K562 (cell line): Measurements from ENCODE around the gene BAD. TPM values are rescaled to one million over a fixed set of nuclear protein-coding genes. Genes with fewer than 3 reads are reported as not detected.

Experiments used
- ARHGAP35 ChIP-seq: fragments of 450-650 bp; IDR thresholded peaks from 2 replicates; pipeline ENCODE4 v1.6.1; 2018; ENCODE audit not compliant: partially characterized antibody
- CBX2 ChIP-seq: fragments of 200-600 bp; sonication (generic); IDR thresholded peaks from one replicate; pipeline ENCODE4 v1.6.1; 2012; ENCODE audit warnings: mild to moderate bottlenecking, low read length, inconsistent platforms; ENCODE audit not compliant: insufficient read depth, poor library complexity, severe bottlenecking
- CHD1 ChIP-seq: fragments of 200-600 bp; sonication (generic); IDR thresholded peaks from one replicate; pipeline ENCODE4 v1.6.1; 2012; ENCODE audit warnings: mild to moderate bottlenecking, moderate library complexity, low read length, inconsistent platforms
- DEAF1 ChIP-seq: fragments of 450-650 bp; formaldehyde crosslinking; IDR thresholded peaks from 2 replicates; pipeline ENCODE4 v1.4.0; 2020; ENCODE audit warnings: mild to moderate bottlenecking, moderate library complexity
- EWSR1 ChIP-seq: fragments of 450-650 bp; IDR thresholded peaks from 2 replicates; pipeline ENCODE4 v1.6.1; 2018; ENCODE audit warnings: borderline replicate concordance, mild to moderate bottlenecking, low read depth, moderate library complexity; ENCODE audit not compliant: partially characterized antibody
- FIP1L1 ChIP-seq: fragments of 200-400 bp; formaldehyde crosslinking; IDR thresholded peaks from 2 replicates; pipeline ENCODE4 v1.6.1; 2018; ENCODE audit warnings: mild to moderate bottlenecking, low read depth, low read length; ENCODE audit not compliant: poor library complexity, severe bottlenecking
- GABPA ChIP-seq: fragments of 200-800 bp; sonication (Bioruptor generic); conservative IDR thresholded peaks from 2 replicates; pipeline ENCODE4 v1.6.1; 2016; ENCODE audit warnings: low read depth, missing genetic modification characterization, missing compliant biosample characterization
- GTF2B ChIP-seq: IDR thresholded peaks from 2 replicates; pipeline ENCODE4 v1.6.1; 2011; ENCODE audit not compliant: insufficient read length; ENCODE audit errors: extremely low read depth
- HDAC3 ChIP-seq: fragments of 450-650 bp; IDR thresholded peaks from 2 replicates; pipeline ENCODE4 v1.6.1; 2018; ENCODE audit warnings: borderline replicate concordance, mild to moderate bottlenecking, moderate library complexity; ENCODE audit not compliant: partially characterized antibody
- HES1 ChIP-seq: fragments of 450-650 bp; IDR thresholded peaks from 2 replicates; pipeline ENCODE4 v1.6.1; 2016; ENCODE audit warnings: low read depth, mild to moderate bottlenecking, moderate library complexity
- KLF13 ChIP-seq: fragments of 450-650 bp; IDR thresholded peaks from 2 replicates; pipeline ENCODE4 v1.6.1; 2016; ENCODE audit warnings: missing genetic modification characterization, low read depth, mild to moderate bottlenecking, missing compliant biosample characterization, moderate library complexity, borderline replicate concordance
- MAFF ChIP-seq: IDR thresholded peaks from 2 replicates; pipeline ENCODE4 v1.6.1; 2012; ENCODE audit warnings: low read length, improper control_type of control experiment
- MYNN ChIP-seq, 2 experiments: sonication (generic); formaldehyde crosslinking in 1 of 2; IDR thresholded peaks; 2 replicates each; pipeline versions ENCODE4 v1.5.0 to v1.6.1; 2016 to 2020; ENCODE audit warnings: antibody characterized with exemption in 1 of 2, missing genetic modification reagents in 1 of 2
- NBN ChIP-seq: fragments of 450-650 bp; IDR thresholded peaks from 2 replicates; pipeline ENCODE4 v1.6.1; 2016; ENCODE audit warnings: low read depth, mild to moderate bottlenecking
- NFIC ChIP-seq: fragments of 450-650 bp; IDR thresholded peaks from 2 replicates; pipeline ENCODE4 v1.6.1; 2017; ENCODE audit warnings: mild to moderate bottlenecking, inconsistent platforms
- PML ChIP-seq: IDR thresholded peaks from 2 replicates; pipeline ENCODE4 v1.6.1; 2012; ENCODE audit warnings: low read length, inconsistent platforms
- POU5F1 ChIP-seq: fragments of 150-350 bp; IDR thresholded peaks from 2 replicates; pipeline ENCODE4 v1.6.1; 2014; ENCODE audit warnings: borderline replicate concordance, low read length, low read depth, mild to moderate bottlenecking; ENCODE audit not compliant: partially characterized antibody
- RBM34 ChIP-seq: fragments of 200-400 bp; formaldehyde crosslinking; IDR thresholded peaks from 2 replicates; pipeline ENCODE4 v1.6.1; 2018; ENCODE audit warnings: low read length, borderline replicate concordance; ENCODE audit not compliant: insufficient read depth
- SETDB1 ChIP-seq: IDR thresholded peaks from one replicate; pipeline ENCODE4 v1.6.1; 2012; ENCODE audit warnings: low read length, control low read depth, inconsistent platforms
- SUPT5H ChIP-seq: fragments of 450-650 bp; IDR thresholded peaks from 2 replicates; pipeline ENCODE4 v1.6.1; 2016
- TCF15 ChIP-seq: fragments of 250-450 bp; sonication (Bioruptor Pico); IDR thresholded peaks from 2 replicates; pipeline ENCODE4 v1.8.0; 2022; ENCODE audit warnings: moderate library complexity, mild to moderate bottlenecking, inconsistent platforms
- ZNF282 ChIP-seq: sonication (generic); formaldehyde crosslinking; IDR thresholded peaks from 2 replicates; pipeline ENCODE4 v1.8.1; 2023; ENCODE audit warnings: missing genetic modification reagents
- ZNF696 ChIP-seq: fragments of 250-450 bp; sonication (Bioruptor Pico); conservative IDR thresholded peaks from 2 replicates; pipeline ENCODE4 v1.4.0; 2020; ENCODE audit warnings: mild to moderate bottlenecking, moderate library complexity
- ZNF75A ChIP-seq: fragments of 450-650 bp; formaldehyde crosslinking; IDR thresholded peaks from 2 replicates; pipeline ENCODE4 v1.4.0; 2020; ENCODE audit warnings: mild to moderate bottlenecking
- polyA plus RNA-seq, 8 experiments: library from polyadenylated mRNA; depleted of rRNA in 4 of 8; stranded (reverse) in 5 of 8; unstranded in 3 of 8; fragments of >200 nt; fragmentation: Nextera tagmentation in 2 of 8; fragmentation: Illumina TruSeq in 1 of 8; extraction: Ambion mirVana in 2 of 8; extraction: Trizol in 1 of 8; gene quantifications; 2 replicates each; pipeline versions ENCODE4 v1.2.1 to v1.2.3, GENCODE V29; 2011 to 2014; ENCODE audit warnings: inconsistent platforms in 1 of 8, missing spikeins in 1 of 8
- total RNA-seq, 7 experiments: library from RNA; depleted of rRNA in 6 of 7; stranded (reverse); fragments of >200 nt in 6 of 7; fragmentation: Illumina TruSeq in 2 of 7; extraction: Trizol in 2 of 7; gene quantifications; 2 replicates each; pipeline versions ENCODE4 v1.2.1 to v1.2.3, GENCODE V29; 2011 to 2021; ENCODE audit warnings: low replicate concordance in 1 of 7

Gene BAD
- total and polyA plus RNA-seq, 9 of the 15 experiments (the other 6 are each of a cell fraction or from before 2014, with no cell fraction given): 0.61 to 45.6 (median 11.8) TPM

- TF ChIP-seq ARHGAP35 (peak; percentile 55), RBM34 (no peak), EWSR1 (no peak), NFIC (peak; percentile 95), ZNF282 (no peak), PML (no peak), TCF15 (CRISPR knock-in tag) (no peak), CBX2 (no peak), GTF2B (no peak), DEAF1 (no peak), MAFF (0 out of 2 replicates have a peak, but pooled peaks have one; percentile 15), HES1 (0 out of 2 replicates have a peak, but pooled peaks have one; percentile 22), CHD1 (no peak), GABPA (tag) (no peak), HDAC3 (no peak), NBN (peak; percentile 90), ZNF75A (CRISPR knock-in tag) (no peak), ZNF696 (CRISPR knock-in tag) (no peak), MYNN (IDR thresholded peaks at IDR 0.05) (peak; percentile 49; the same call in 1 of the 2 replicates), MYNN (CRISPR knock-in tag; IDR thresholded peaks at IDR 0.05) (no peak), SUPT5H (peak; percentile 49; the same call in 1 of the 2 replicates), SETDB1 (no peak), POU5F1 (no peak), KLF13 (tag) (no peak), FIP1L1 (no peak)
Observed at GRCh38 chr11:64331569-64332371, 47.3 kb upstream of the BAD start (continued).
